ENCODE results near the gene ZNF398. TPM values are rescaled to one million over a fixed set of nuclear protein-coding genes. Genes with fewer than 3 reads are reported as not detected.

The ZNF398 gene
- total RNA-seq, 2 experiments from 2014 or later, result 11.8 to 14.2 TPM

- H3K36me3 ChIP-seq (ENCODE audit: insufficient read depth, low read length), result peaks cover 80% of the 10 kb centered on the region
- BruUV-seq (replicated peaks), result no TSS peak
- CTCF ChIA-PET (ENCODE audit: unreplicated experiment), result no interaction called here
These were observed 19.5 kb downstream of the ZNF398 start for GRCh38 chr7:149166630-149167352.

DNA sequence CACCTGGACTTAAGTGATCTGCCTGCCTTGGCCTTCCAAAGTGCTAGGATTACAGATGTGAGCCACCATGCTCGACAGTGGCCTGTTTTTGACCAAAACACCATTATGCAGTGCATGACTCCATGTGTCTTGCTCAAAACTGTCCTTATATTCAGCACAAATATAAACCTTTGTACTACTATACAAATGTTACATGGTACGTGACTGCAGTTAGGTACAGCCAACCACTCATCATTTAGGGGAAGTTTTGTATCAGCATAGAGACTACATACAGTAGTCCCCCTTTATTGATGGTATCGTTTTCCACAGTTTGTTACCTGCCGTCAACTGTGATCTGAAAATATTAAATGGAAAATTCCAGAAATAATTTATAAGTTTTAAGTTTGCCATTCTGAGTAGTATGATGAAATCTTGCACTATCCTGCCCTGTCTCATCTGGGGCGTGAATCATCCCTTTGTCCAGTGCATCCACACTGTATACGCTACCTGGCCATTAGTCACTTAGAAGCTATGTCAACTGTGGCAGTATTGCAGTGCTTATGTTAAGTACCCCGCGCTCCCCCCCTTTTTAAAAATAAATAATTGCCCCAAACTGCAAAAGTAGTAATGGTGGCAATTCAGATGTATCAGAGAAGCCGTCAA lies 24.8 kb downstream of the ZNF398 start:
- Histone ChIP-seq H3K36me3 (ENCODE audit: insufficient read depth, low read length) (peaks cover 75% of the 10 kb centered on the region), H3K4me2 (ENCODE audit: low read length) (no peak overlapping the region), H3K4me1 (ENCODE audit: insufficient read depth, low read length, poor library complexity, severe bottlenecking) (no peaks in the 10 kb centered on the region), H3K27ac (ENCODE audit: low read depth, low read length, poor library complexity, severe bottlenecking) (no peak overlapping the region), H3K4me3 (ENCODE audit: low read depth, low read length, poor library complexity, severe bottlenecking) (no peak overlapping the region), H2AFZ (ENCODE audit: low read length) (no peak overlapping the region), H4K20me1 (ENCODE audit: insufficient read depth, low read length) (no peaks in the 10 kb centered on the region), H3K79me2 (ENCODE audit: insufficient read depth, low read depth, low read length) (no peaks in the 10 kb centered on the region), H3K9me3 (ENCODE audit: low read length) (no peaks in the 10 kb centered on the region), H3K9me2 (ENCODE audit: insufficient read depth, low read length) (no peaks in the 10 kb centered on the region)
- DNase-seq (ENCODE audit: low spot score), result no peak
- ChIA-PET CTCF (ENCODE audit: unreplicated experiment) (no interaction called here), POLR2A (interaction anchor here (0.5 kb wide), 1 partner anchor 1663 kb away, joined by 3 read pairs; no protein-coding TSS in a partner anchor)
- no TSS peak for BruUV-seq (replicated peaks)
- TF ChIP-seq, protein P1, sequence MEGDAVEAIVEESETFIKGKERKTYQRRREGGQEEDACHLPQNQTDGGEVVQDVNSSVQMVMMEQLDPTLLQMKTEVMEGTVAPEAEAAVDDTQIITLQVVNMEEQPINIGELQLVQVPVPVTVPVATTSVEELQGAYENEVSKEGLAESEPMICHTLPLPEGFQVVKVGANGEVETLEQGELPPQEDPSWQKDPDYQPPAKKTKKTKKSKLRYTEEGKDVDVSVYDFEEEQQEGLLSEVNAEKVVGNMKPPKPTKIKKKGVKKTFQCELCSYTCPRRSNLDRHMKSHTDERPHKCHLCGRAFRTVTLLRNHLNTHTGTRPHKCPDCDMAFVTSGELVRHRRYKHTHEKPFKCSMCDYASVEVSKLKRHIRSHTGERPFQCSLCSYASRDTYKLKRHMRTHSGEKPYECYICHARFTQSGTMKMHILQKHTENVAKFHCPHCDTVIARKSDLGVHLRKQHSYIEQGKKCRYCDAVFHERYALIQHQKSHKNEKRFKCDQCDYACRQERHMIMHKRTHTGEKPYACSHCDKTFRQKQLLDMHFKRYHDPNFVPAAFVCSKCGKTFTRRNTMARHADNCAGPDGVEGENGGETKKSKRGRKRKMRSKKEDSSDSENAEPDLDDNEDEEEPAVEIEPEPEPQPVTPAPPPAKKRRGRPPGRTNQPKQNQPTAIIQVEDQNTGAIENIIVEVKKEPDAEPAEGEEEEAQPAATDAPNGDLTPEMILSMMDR (conservative IDR thresholded peaks at IDR 0.05; ENCODE audit: low read length), result no peak
- TF ChIP-seq EZH2phosphoT487 (IDR thresholded peaks at IDR 0.05; ENCODE audit: borderline replicate concordance, low read depth, low read length), result no peak
- intact Hi-C loops (cut with micrococcal nuclease; ENCODE audit: unreplicated experiment), result no loop called here

More at GRCh38 chr7:149166630-149167352, 19.5 kb downstream of the ZNF398 start:
- Histone ChIP-seq H3K27ac (ENCODE audit: low read depth, low read length, poor library complexity, severe bottlenecking) (no peak overlapping the region), H2AFZ (ENCODE audit: low read length) (no peak overlapping the region), H3K4me1 (ENCODE audit: insufficient read depth, low read length, poor library complexity, severe bottlenecking) (no peaks in the 10 kb centered on the region), H4K20me1 (ENCODE audit: insufficient read depth, low read length) (no peaks in the 10 kb centered on the region), H3K79me2 (ENCODE audit: insufficient read depth, low read depth, low read length) (no peaks in the 10 kb centered on the region), H3K4me3 (ENCODE audit: low read depth, low read length, poor library complexity, severe bottlenecking) (no peak overlapping the region), H3K9me2 (ENCODE audit: insufficient read depth, low read length) (no peaks in the 10 kb centered on the region), H3K9me3 (ENCODE audit: low read length) (no peaks in the 10 kb centered on the region), H3K4me2 (ENCODE audit: low read length) (no peak overlapping the region)
- no peak for TF ChIP-seq EZH2phosphoT487 (IDR thresholded peaks at IDR 0.05; ENCODE audit: borderline replicate concordance, low read depth, low read length)
- TF ChIP-seq, protein P1 (conservative IDR thresholded peaks at IDR 0.05; ENCODE audit: low read length), result no peak
- DNase-seq (ENCODE audit: low spot score), result no peak
- POLR2A ChIA-PET, result interaction anchor here (0.6 to 1.5 kb wide), 6 partner anchors 12 to 176 kb away, joined by 3 to 5 read pairs (median 3); partner anchors contain the start of gene ZNF282
- intact Hi-C loops (cut with micrococcal nuclease; ENCODE audit: unreplicated experiment), result no loop called here

DNA sequence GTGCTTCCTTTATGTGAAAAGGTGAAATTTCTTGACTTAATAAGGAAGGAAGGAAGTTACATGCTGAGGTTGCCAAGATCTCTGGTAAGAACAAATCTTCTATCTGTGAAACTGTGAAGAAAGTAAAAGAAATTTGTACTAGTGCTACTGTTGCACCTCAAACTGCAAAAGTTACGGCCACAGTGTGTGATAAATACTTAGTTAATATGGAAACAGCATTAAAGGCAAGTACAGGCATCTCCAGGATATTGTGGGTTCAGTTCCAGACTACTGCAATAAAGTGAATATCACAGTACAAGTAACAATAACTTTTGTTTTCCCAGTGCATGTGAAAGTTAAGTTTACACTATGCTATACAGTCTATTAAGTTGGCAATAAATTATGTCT lies 25.3 kb downstream of the ZNF398 start:
- no peak for DNase-seq (ENCODE audit: low spot score)
- Histone ChIP-seq H3K4me2 (ENCODE audit: low read length) (no peak overlapping the region), H3K36me3 (ENCODE audit: insufficient read depth, low read length) (peaks cover 75% of the 10 kb centered on the region), H3K4me1 (ENCODE audit: insufficient read depth, low read length, poor library complexity, severe bottlenecking) (no peaks in the 10 kb centered on the region), H3K79me2 (ENCODE audit: insufficient read depth, low read depth, low read length) (no peaks in the 10 kb centered on the region), H3K9me3 (ENCODE audit: low read length) (no peaks in the 10 kb centered on the region), H3K4me3 (ENCODE audit: low read depth, low read length, poor library complexity, severe bottlenecking) (no peak overlapping the region), H3K9me2 (ENCODE audit: insufficient read depth, low read length) (no peaks in the 10 kb centered on the region), H4K20me1 (ENCODE audit: insufficient read depth, low read length) (no peaks in the 10 kb centered on the region), H3K27ac (ENCODE audit: low read depth, low read length, poor library complexity, severe bottlenecking) (no peak overlapping the region), H2AFZ (ENCODE audit: low read length) (no peak overlapping the region)
- ChIA-PET POLR2A (no interaction called here), CTCF (ENCODE audit: unreplicated experiment) (no interaction called here)
- TF ChIP-seq, protein P1 (conservative IDR thresholded peaks at IDR 0.05; ENCODE audit: low read length), result no peak
- no peak for TF ChIP-seq EZH2phosphoT487 (IDR thresholded peaks at IDR 0.05; ENCODE audit: borderline replicate concordance, low read depth, low read length)
- intact Hi-C loops (cut with micrococcal nuclease; ENCODE audit: unreplicated experiment), result no loop called here
- no TSS peak for BruUV-seq (replicated peaks)

Measured in OCI-LY7 (cell line).